IMR-90 (cell line): ENCODE results near the gene AAGAB. TPM values are rescaled to one million over a fixed set of nuclear protein-coding genes. Genes with fewer than 3 reads are reported as not detected.
A peak's percentile ranks its signal among the peaks of the same experiment; 100 is the strongest.

ENCODE experiments used
- ATAC-seq: fragments of 200-7000 bp; cut with Tn5 transposase; 2 replicates; pipeline ENCODE4 v1.9.1; 2020; ENCODE audit warnings: low read depth, mild to moderate bottlenecking, moderate library complexity
- BruUV-seq: library from RNA; stranded (reverse); fragments of 400-500 nt; replicated peaks from 2 replicates; lab custom pipeline; 2021; lab: Mats Ljungman, UMichigan
- CTCF ChIA-PET: fragments of 300-600 bp; formaldehyde crosslinking; extraction: SDS; loops from one replicate; lab custom pipeline; 2021; ENCODE audit warnings: antibody characterized with exemption; lab: Yijun Ruan, JAX
- POLR2A ChIA-PET: fragments of 300-600 bp; sonication (Branson Sonifier 250); formaldehyde crosslinking; loops from one replicate; lab custom pipeline; 2022; ENCODE audit warnings: antibody characterized with exemption; ENCODE audit not compliant: unreplicated experiment; lab: Charles Lee
- DNase-seq: peaks from one replicate; pipeline ENCODE4 v3.0.0; 2013
- H2AFZ ChIP-seq: replicated peaks from 2 replicates; pipeline ENCODE3; 2013; ENCODE audit warnings: low read length, mild to moderate bottlenecking; ENCODE audit not compliant: poor library complexity
- H2AK5ac ChIP-seq: 2 replicates; pipeline ENCODE4 v1.6.1; 2013; ENCODE audit warnings: low read depth, low read length, inconsistent platforms
- H2AK9ac ChIP-seq: replicated peaks from 2 replicates; pipeline ENCODE3; 2013; ENCODE audit warnings: mild to moderate bottlenecking, low read depth, low read length, moderate library complexity; ENCODE audit not compliant: poor library complexity
- H2BK120ac ChIP-seq: 2 replicates; pipeline ENCODE4 v1.6.1; 2013; ENCODE audit warnings: low read depth, low read length, inconsistent platforms
- H2BK15ac ChIP-seq: 3 replicates; pipeline ENCODE4 v1.6.1; 2013; ENCODE audit warnings: low read depth, low read length, inconsistent platforms
- H2BK20ac ChIP-seq: 2 replicates; pipeline ENCODE4 v1.6.1; 2013; ENCODE audit warnings: low read depth, mild to moderate bottlenecking, inconsistent platforms, low read length, moderate library complexity
- H2BK5ac ChIP-seq: 2 replicates; pipeline ENCODE4 v1.6.1; 2013; ENCODE audit warnings: mild to moderate bottlenecking, low read depth, low read length, inconsistent platforms; ENCODE audit not compliant: poor library complexity, severe bottlenecking
- H3K14ac ChIP-seq: replicated peaks from 2 replicates; pipeline ENCODE4 v1.6.1; 2013; ENCODE audit warnings: low read depth, low read length, inconsistent platforms
- H3K18ac ChIP-seq: 2 replicates; pipeline ENCODE4 v1.6.1; 2013; ENCODE audit warnings: low read depth, low read length, control low read depth
- H3K23ac ChIP-seq: 2 replicates; pipeline ENCODE4 v1.6.1; 2013; ENCODE audit warnings: low read depth, low read length, inconsistent platforms
- H3K27ac ChIP-seq: 2 replicates; pipeline ENCODE4 v1.5.1; 2013; ENCODE audit warnings: mild to moderate bottlenecking, control low read depth, low read length; ENCODE audit not compliant: insufficient read depth
- H3K27me3 ChIP-seq: 2 replicates; pipeline ENCODE4 v1.6.1; 2013; ENCODE audit warnings: low read length; ENCODE audit not compliant: control insufficient read depth, insufficient read depth
- H3K36me3 ChIP-seq: 2 replicates; pipeline ENCODE4 v1.6.1; 2013; ENCODE audit warnings: low read length, mixed read lengths; ENCODE audit not compliant: control insufficient read depth, insufficient read depth
- H3K4ac ChIP-seq: 2 replicates; pipeline ENCODE4 v1.6.1; 2013; ENCODE audit warnings: low read depth, low read length, inconsistent platforms
- H3K4me1 ChIP-seq: 2 replicates; pipeline ENCODE4 v1.6.1; 2013; ENCODE audit warnings: low read length, mixed read lengths; ENCODE audit not compliant: control insufficient read depth, insufficient read depth
- H3K4me2 ChIP-seq: 2 replicates; pipeline ENCODE4 v1.6.1; 2013; ENCODE audit warnings: low read depth, mild to moderate bottlenecking, control low read depth, low read length, moderate library complexity
- H3K4me3 ChIP-seq: 2 replicates; pipeline ENCODE4 v1.5.1; 2013; ENCODE audit warnings: low read depth, mild to moderate bottlenecking, control low read depth, low read length, moderate library complexity; ENCODE audit not compliant: insufficient read depth
- H3K56ac ChIP-seq: 2 replicates; pipeline ENCODE4 v1.6.1; 2013; ENCODE audit warnings: low read length, inconsistent platforms; ENCODE audit not compliant: insufficient read depth; ENCODE audit errors: extremely low read depth
- H3K79me1 ChIP-seq, 2 experiments: 2 replicates each; pipeline ENCODE4 v1.6.1; 2013; ENCODE audit warnings: low read length in 2 of 2, inconsistent platforms in 1 of 2, low read depth in 1 of 2
- H3K9ac ChIP-seq: 2 replicates; pipeline ENCODE4 v1.6.1; 2013; ENCODE audit warnings: low read depth, low read length, control low read depth
- H3K9me1 ChIP-seq: 2 replicates; pipeline ENCODE4 v1.6.1; 2013; ENCODE audit warnings: low read length, inconsistent platforms; ENCODE audit not compliant: insufficient read depth
- H3K9me3 ChIP-seq: 2 replicates; pipeline ENCODE4 v1.6.1; 2013; ENCODE audit warnings: low read length; ENCODE audit not compliant: control insufficient read depth, insufficient read depth
- H4K20me1 ChIP-seq: 2 replicates; pipeline ENCODE4 v1.6.1; 2013; ENCODE audit warnings: low read length, inconsistent platforms; ENCODE audit not compliant: insufficient read depth
- H4K5ac ChIP-seq: 2 replicates; pipeline ENCODE4 v1.6.1; 2013; ENCODE audit warnings: mild to moderate bottlenecking, low read depth, low read length, control low read depth
- H4K8ac ChIP-seq, 2 experiments: 2 replicates each; pipeline ENCODE4 v1.6.1; 2013; ENCODE audit warnings: low read depth in 2 of 2, low read length in 2 of 2, control low read depth in 1 of 2, inconsistent platforms in 1 of 2
- H4K91ac ChIP-seq: 2 replicates; pipeline ENCODE4 v1.6.1; 2013; ENCODE audit warnings: low read depth, low read length, inconsistent platforms; ENCODE audit not compliant: insufficient read depth
- CEBPB ChIP-seq: IDR thresholded peaks from 2 replicates; pipeline ENCODE4 v1.6.1; 2012; ENCODE audit warnings: low read depth, low read length, improper control_type of control experiment
- CTCF ChIP-seq: conservative IDR thresholded peaks from 2 replicates; pipeline ENCODE4 v1.5.1; 2012; ENCODE audit warnings: mild to moderate bottlenecking, low read depth, low read length, improper control_type of control experiment
- FOS ChIP-seq: fragments of 150-350 bp; IDR thresholded peaks from 2 replicates; pipeline ENCODE4 v1.6.1; 2016; ENCODE audit warnings: low read depth, low read length
- MAFK ChIP-seq: IDR thresholded peaks from 2 replicates; pipeline ENCODE4 v1.6.1; 2012; ENCODE audit warnings: low read depth, low read length, improper control_type of control experiment
- MXI1 ChIP-seq: IDR thresholded peaks from 2 replicates; pipeline ENCODE4 v1.6.1; 2012; ENCODE audit warnings: low read depth, mild to moderate bottlenecking, low read length, moderate library complexity, borderline replicate concordance
- RAD21 ChIP-seq: IDR thresholded peaks from 2 replicates; pipeline ENCODE4 v1.6.1; 2012; ENCODE audit warnings: low read length, improper control_type of control experiment
- RCOR1 ChIP-seq: IDR thresholded peaks from 2 replicates; pipeline ENCODE4 v1.6.1; 2012; ENCODE audit warnings: mild to moderate bottlenecking, low read length, improper control_type of control experiment; ENCODE audit not compliant: insufficient replicate concordance
- SMC3 ChIP-seq: fragments of 150-350 bp; IDR thresholded peaks from 2 replicates; pipeline ENCODE4 v1.6.1; 2016; ENCODE audit warnings: low read depth, mild to moderate bottlenecking, antibody characterized with exemption, low read length, moderate library complexity
- USF2 ChIP-seq: fragments of 150-350 bp; IDR thresholded peaks from 2 replicates; pipeline ENCODE4 v1.6.1; 2017; ENCODE audit warnings: mild to moderate bottlenecking, antibody characterized with exemption, low read length, low read depth
- whole genome bisulfite sequencing, 2 experiments: methylation state at CpG; one replicate each; pipeline versions ENCODE4 v1.1.5 to v1.1.7; 2013; ENCODE audit warnings: missing lambda C conversion rate in 2 of 2; ENCODE audit not compliant: insufficient read length in 1 of 2; ENCODE audit errors: extremely low coverage in 2 of 2; 5-methylcytosine and 5-hydroxymethylcytosine counted together
- dilution Hi-C: fragments of 300-500 bp; cut with HindIII; formaldehyde crosslinking; loops from one replicate; pipeline ENCODE4 v1.14.3; 2018; ENCODE audit warnings: low sequenced_read_pairs; ENCODE audit not compliant: unreplicated experiment
- in situ Hi-C: fragments of 300-500 bp; cut with MboI; formaldehyde crosslinking; loops from 3 replicates; pipeline ENCODE4 v1.14.3; 2019; ENCODE audit warnings: low sequenced_read_pairs, inconsistent platforms, mixed read lengths
- intact Hi-C: fragments of 100-400 bp; cut with micrococcal nuclease; formaldehyde crosslinking; loops from 2 replicates; pipeline ENCODE4 v1.10.0; 2022
- polyA plus RNA-seq, 3 experiments: library from polyadenylated mRNA; depleted of rRNA; stranded (reverse); fragments of >200 nt; gene quantifications; 2 replicates each; pipeline ENCODE4 v1.2.3, GENCODE V29; 2012; ENCODE audit warnings: low replicate concordance in 1 of 3
- total RNA-seq: library from RNA; depleted of rRNA; stranded (reverse); fragments of >200 nt; gene quantifications from 2 replicates; pipeline ENCODE4 v1.2.3, GENCODE V29; 2012

AAGAB gene
- total and polyA plus RNA-seq, 2 of the 4 experiments (the other 2 are of a cell fraction), result 26.1 to 69.7 TPM

- Histone ChIP-seq H3K27me3 (no peaks in the 10 kb centered on the region), H3K14ac (no peak overlapping the region), H2AK5ac (no peak overlapping the region), H3K79me1 (peaks cover 18 to 41% of the 10 kb centered on the region in 2 experiments), H4K20me1 (no peaks in the 10 kb centered on the region), H2AK9ac (no peak overlapping the region), H2BK20ac (no peak overlapping the region), H4K8ac (no peak overlapping the region), H3K27ac (no peak overlapping the region), H4K5ac (no peak overlapping the region), H3K9me1 (peaks cover 2% of the 10 kb centered on the region; the same call in 1 of the 2 replicates), H3K9ac (no peak overlapping the region), H3K56ac (no peak overlapping the region), H3K4ac (no peak overlapping the region), H3K4me2 (no peak overlapping the region), H3K18ac (no peak overlapping the region), H3K9me3 (no peaks in the 10 kb centered on the region), H3K4me1 (peaks cover 8% of the 10 kb centered on the region), H4K91ac (no peak overlapping the region), H3K36me3 (peaks cover 9% of the 10 kb centered on the region), H3K23ac (peak overlapping the region; percentile 31; the same call in 1 of the 2 replicates), H3K4me3 (no peak overlapping the region), H2BK5ac (no peak overlapping the region), H2AFZ (no peak overlapping the region), H2BK15ac (no peak overlapping the region), H2BK120ac (no peak overlapping the region)
- in situ Hi-C loops (no loop called here), dilution Hi-C loops (no loop called here), intact Hi-C loops (no loop called here)
- POLR2A ChIA-PET, result no interaction called here
- TF ChIP-seq CTCF (no peak), SMC3 (no peak), MAFK (no peak), USF2 (no peak), CEBPB (no peak), RAD21 (no peak), RCOR1 (no peak), FOS (no peak), MXI1 (no peak)
- no peak for DNase-seq
- CTCF ChIA-PET, result interaction anchor here (0.5 kb wide), 1 partner anchor 76 kb away, joined by 3 read pairs; no protein-coding TSS in a partner anchor
- BruUV-seq, result no TSS peak
- no CpG with 5 or more reads among the region's 1 CpG for WGBS, 2 experiments
- no peak for ATAC-seq
Observed at GRCh38 chr15:67227431-67227830, 27.0 kb downstream of the AAGAB start.
